Measurements from ENCODE around the gene SPRR4.

The SPRR4 gene, protein sequence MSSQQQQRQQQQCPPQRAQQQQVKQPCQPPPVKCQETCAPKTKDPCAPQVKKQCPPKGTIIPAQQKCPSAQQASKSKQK

DNA sequence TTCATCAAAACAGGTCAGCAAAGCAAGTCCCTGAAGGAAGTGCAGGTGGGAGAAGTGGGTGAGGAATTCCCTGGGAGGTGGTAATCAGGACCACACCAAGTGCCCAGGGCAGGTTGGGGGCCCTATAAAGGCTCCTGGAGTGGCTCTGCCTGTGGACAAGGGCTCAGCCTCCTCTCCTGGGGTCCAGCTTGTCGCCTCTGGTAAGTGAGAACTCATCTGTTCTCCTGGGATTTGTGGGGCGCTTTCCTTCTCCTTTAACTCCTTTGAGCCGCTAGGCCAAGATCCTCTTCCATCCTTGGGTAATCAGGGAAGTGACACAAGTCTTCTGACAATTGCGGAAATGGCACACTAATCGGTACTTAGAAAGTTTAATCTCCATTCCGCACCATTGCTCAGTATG is at the start of gene SPRR4:
SPRR4 (plus strand) TSS at position 154 of the 400 bp plus-strand sequence. CDS start 1,243 bp downstream, outside the sequence.
- no peak for DNase-seq

DNA sequence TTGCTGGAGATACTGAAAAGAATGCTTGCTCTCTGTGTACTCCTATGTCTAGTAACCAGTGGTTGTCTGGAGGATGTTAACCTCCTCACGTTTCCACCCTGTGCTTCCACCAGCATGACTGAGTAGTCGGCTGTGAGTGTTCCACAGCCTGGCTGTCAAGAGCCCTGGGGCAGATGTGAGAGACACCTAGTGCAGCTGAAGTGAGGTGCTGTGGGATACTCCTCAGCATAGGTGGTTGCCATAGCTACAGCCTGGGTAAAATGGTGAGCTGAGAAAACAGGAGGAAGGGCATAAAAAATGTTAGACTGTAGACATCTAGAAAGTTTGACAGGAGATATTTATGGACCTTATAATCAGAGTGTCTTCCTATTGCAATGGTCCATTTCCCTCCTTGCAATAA is 46.3 kb upstream of the SPRR4 start:
- no peak for DNase-seq

DNA sequence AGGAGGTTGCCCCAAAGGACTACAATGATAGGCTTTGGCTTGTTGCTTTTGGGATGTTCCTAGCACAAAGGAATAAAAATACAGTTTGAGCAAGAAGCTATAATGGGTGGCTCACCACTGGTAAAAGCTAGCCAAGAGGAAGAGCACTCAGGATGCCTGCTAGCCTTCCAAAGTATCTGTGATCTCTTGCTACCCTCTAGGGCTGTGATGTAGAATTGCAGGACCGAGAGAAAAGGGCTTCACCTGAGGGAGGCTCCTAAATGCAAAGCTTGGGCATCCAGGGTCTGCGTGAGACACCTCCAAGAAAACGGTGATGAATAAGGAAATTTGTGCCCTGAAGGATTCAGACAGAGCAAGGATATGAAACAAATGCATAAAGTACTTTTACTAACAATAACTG is 44.4 kb upstream of the SPRR4 start:
- no peak for DNase-seq

DNA sequence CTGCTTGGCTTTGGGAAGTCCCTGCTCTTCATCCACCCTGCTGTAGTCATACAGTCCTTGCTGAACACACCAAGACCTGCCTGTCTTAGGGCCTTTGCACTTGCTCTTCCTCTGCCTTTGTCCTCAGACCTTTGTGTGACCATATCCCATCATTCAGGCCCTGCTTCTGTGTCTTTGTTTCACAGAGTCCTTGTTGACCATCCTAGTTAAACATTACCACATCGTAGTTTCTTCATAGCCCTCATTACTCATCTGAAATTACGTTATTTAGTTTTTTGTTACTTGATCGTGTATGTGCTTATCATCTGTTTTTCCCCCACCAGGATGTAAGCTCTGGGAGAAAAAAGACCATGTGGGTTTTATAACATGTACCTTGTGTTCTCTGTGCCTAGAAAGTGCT is 41.8 kb upstream of the SPRR4 start:
- DNase-seq = no peak

DNA sequence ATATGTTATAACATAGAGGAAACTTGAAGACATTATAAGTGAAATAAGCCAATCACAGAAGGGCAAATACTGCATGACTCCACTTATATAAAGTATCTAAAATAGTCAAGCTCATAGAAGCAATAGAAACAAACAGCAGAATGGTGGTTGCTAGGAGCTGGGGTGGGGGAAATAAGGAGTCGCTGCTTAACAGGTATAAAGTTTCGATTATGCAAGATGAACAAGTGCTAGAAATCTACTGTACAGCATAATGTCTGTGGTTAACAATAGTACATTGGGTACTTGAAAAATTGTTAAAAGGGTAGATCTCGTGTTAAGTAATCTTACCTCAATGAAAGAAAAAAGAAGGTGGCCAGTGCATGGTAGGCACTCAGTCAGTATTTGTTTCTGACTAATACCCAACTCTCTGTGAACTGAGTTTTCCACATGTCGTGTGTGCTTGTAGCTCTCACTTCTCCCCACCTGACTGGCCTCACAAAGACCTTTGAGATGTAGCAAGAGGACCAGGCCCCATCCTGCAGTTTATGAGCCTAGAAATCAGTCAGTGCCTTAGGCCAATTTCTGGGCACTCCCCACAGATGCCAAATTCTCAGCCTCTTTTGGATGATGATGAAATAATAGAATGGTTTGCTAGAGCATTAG is 38.2 kb upstream of the SPRR4 start:
- DNase-seq = no peak

DNA sequence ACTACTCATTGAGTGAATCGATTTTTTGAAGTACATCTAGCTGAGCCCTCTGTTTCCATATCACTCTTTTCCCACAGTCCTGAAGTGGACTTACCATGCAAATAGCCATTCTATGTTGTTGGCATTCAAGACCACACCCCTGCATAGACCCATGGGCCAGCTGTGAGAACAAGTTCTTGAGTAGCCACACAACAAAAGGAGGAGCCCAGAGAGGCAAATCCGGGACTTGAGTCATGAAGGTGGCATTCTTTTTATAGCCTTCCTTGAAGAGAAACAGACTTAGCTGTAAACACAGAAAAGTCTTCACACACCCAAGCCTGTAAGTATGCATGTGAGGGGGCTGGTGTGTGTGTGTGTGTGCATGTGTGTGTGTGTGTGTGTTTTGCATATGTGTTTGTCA is 37.3 kb upstream of the SPRR4 start:
- DNase-seq = no peak

DNA sequence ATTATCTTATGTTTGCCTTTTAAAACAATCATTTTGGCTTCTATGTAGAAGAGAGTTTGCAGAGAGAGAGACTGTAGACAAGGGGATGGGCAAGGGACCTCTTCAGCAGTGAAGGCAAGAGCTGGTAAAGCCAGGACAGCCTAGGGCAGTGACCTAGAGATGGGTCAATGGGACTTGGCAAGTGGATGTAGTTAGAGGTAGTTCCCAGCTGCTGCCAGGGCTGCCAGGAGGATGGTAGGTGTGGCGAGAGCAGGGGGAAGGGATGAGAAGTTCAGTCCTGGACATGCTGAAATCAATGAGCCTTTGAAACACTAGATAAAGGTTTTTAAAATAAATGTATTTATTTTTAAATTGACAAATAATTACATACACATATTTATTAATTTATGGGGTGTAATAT is 29.8 kb upstream of the SPRR4 start:
- DNase-seq = no peak

DNA sequence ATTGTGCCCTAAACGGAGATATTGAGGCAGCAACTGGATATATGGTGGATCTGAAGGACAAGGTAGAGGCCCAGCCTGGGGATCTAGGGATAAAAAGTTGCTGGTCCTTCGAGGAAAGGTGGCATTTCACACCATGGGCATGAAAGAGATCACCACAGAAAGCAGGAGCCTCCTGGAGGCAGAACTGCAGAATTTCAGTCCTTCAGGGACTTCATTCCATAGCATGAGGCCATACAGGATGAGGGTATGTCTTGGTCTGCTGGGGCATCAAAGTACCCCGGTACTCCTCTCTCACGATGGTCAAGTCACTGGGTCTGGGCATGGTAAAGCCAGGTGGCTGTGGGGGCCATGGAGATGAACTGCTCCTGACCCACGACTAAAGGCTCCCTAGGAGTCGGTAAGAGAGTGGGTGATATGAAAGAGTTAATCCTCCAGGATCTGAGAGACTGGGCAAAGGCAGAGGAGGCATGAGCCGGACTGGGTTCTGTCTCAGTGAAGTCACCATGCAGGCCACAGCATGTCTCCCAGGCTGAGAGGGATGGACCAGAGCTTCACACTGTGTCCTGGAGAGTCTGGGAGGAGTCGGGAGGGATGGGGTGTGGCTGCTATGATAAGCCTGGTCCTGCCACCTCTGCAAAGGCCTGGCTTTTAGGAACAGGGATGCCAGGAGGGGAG is 29.3 kb upstream of the SPRR4 start:
- DNase-seq = no peak

DNA sequence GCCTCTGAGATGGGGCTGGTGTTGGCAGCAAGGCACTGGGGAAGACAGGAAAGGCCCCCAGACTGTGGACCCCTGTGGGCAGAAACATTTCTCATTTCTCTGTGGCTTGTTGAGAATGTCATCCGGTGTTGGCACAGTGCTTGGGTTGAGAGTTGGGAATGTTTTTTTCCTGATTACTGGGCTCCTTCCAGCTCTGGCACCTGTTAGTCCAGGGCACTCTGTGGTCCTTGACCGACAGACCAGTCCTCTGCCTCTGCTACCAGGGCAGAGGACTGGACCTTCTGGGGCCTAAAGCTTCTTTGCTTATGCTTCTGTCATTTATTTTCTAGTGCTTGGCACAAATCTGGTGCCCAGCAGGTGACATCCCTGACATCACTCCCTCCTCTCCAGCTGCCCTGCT is 28.3 kb upstream of the SPRR4 start:
- DNase-seq = no peak

DNA sequence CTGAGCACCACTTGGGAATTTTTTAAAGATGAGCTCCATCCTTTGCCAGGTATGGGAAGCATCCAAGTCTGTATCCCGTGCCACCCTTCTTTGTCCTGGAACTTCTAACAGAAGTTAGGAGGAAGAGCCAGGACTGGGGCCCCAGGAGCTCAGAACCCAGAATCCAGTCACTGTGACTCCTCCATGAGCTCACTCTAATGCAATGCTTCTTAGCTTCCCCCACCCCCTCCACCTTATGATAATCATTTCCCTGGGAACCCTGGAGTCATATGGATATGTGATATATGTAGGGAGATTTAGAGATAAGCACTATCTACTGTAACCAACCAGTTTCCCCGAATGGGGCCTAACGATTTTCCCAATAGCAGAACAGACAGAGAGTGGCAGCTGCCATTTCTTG is 24.2 kb upstream of the SPRR4 start:
- no peak for DNase-seq

DNA sequence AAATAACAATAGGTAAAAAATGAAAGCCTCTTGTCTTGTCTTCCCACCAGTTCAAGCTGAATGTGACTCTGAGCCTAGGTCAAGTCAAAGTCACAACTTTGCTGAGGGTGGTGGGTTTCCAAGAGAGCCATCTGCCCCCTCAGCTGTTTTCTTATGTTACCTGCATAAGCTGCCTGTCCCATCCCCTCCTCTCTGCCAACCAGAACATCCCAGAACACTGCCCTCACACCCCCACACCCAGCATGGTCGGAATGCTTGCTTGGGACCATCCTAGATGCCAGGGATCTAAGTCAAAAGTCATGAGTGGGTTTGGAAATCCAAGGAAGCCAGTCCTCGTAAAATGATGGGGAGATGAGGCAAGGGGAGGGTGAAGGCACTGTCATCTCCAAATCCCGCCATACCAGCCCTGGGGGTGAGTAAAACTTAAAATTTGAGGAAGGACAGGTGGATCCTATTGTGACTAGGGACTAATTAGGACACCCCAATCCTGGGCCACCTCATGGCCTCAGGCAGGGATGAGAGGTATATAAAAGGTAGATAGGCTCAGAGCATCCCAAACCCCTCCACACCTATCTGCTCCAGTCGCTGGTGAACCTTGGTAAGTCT is 23.7 kb upstream of the SPRR4 start, which contains the start of gene SPRR5:
SPRR5 (plus strand) TSS at position 556 of the 606 bp plus-strand sequence. CDS start 1,349 bp downstream, outside the sequence.
- DNase-seq = no peak

DNA sequence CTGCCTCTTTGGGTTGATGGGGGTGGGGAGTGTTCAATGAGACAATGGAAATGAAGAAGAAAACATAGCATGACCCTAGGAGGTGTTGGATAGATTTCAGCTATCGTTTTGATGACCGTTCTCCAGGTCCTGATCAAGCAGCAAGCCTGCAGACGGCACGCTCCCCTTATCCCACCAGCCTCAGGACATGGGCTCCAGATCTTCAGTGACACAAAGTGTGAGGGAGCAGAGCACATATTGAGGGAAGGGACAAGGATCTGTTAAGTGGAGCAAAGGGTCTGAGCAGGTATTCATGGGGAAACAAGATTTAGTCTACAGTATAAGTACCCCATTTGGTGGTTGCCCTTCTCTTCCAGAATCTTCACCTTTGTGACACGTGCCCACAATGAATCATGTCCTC is 18.7 kb upstream of the SPRR4 start:
- DNase-seq = no peak

DNA sequence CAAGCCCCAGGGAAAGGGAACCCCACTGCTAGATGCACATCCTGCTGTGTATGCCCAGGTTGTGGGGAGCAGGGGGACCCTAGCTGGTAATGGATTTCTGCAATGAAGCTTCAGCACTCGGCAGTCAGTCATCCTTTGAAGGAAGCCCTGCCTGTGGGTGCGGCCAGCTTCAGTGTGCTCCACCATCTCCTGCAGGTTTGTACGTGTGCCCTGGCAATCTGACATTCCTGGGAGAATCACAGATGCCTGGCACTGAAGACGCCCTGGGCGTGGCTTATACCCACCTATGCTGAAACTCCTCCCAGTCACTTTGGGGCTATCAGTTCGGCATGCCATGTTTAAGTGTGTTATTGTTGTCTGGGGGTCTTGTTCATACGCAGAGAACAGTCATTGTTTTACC is 16.7 kb upstream of the SPRR4 start:
- DNase-seq = no peak

DNA sequence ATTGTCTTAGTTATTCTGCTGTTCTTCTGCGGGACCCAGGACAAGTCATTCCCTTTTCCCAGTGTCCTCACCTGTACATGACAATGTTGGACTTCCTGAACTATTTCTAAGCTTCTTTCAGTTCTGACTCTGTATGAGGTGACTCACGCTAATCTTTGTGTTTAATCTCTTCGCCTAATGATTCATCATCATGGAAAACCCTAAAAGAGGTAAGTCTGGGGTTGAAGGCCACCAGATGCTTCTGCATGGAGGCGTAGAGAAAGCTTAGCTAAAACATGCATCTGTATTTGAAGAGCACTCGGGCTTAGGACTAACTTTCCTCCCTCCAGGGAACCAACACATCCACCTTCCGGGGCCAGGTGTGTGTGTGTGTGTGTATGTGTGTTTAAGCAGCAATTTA is 16.0 kb upstream of the SPRR4 start:
- DNase-seq = no peak

DNA sequence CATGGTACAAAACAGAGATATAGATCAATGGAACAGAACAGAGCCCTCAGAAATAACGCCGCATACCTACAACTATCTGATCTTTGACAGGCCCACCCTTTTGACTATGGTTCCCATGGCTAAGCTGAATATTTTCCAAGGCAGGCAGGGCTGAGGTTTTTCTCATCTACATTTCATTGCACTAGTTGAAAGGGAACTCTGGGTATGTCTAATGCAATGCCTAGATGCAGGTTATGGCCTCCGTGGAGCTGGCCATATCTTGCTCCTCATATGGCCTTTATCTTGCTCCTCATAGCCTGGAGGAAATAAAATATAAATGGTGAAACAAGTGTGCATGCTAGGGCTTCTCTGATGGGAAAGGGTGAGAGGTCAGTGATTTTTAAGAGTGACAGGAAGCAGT is 12.9 kb upstream of the SPRR4 start:
- DNase-seq = no peak

DNA sequence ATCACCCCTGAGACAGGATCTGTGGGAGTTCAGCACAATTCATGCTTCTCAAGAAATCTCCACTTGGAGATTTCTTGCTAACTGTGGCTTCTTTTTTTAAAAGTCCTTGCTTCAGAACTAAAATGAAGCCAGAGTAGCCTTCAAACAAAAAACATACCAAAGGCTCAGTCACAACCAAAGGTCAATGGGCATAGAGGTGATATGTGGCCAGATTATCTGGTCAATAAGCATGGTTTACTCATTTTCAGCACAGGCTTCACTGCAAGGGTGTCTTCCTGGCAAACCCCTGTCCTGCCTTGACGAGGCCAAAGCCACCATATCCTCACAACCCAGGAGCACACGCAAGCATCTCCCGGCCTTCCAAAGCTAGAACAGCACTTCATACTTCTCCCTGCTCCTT is 11.2 kb upstream of the SPRR4 start:
- no peak for DNase-seq

DNA sequence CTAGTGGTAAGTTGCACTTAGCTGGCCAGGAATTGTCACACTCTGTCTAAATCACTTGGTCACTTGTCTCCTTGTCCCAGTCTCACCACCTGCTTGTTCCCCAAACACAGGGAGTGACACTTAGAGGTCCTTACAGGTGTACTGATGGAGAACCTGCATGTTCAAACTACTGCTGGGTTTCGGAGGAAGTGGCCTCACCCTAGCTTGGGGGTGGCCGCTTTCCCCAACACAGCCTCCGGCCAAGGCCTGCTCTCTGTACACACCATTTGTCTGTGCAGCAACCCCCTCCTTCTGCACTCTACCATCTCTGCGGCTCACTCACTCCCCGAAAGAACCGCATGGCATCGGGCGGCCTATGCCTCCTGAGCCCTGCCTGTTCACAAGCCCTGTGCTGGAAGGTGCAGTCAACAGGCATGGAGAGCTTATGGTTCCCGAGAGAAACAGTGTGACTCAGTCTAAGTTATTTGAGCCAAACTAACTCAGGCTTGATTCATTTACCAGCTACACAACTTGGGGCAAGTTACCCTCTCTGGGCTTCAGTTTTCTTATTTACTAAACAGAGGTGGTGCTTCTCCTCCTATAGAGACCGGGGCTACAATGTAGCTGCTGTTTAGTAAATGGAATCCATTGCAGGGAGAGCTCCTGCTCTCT is 10.5 kb upstream of the SPRR4 start:
- DNase-seq = no peak

DNA sequence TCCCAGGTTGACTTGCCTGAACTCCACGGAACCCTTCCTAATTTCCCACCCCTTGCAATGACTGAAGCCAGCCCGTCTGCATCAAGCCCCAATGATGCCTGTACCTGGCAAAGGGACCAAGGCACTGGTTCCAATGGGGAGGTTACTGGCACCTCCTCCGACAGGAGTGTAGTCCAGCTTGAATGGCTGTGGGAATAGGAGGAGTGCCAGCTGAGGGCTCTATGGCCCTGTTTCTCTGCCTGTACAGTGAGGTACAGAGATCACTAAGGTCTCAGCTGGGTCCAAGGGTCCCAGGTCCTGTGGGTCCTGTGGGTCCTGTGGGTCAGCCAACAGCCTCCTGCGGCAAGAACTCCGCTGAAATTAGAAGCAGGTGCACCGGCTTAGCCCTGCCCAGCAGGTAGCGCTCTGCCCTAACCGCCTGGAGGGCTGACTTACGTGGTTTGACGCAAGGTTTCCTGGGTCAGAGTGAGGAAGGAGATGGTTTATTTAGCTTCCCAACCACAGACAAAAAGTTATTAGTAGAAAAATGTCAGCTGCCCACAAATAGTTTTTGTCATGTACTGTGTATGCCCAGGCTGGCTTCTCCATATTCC is 9.9 kb upstream of the SPRR4 start:
- no peak for DNase-seq

DNA sequence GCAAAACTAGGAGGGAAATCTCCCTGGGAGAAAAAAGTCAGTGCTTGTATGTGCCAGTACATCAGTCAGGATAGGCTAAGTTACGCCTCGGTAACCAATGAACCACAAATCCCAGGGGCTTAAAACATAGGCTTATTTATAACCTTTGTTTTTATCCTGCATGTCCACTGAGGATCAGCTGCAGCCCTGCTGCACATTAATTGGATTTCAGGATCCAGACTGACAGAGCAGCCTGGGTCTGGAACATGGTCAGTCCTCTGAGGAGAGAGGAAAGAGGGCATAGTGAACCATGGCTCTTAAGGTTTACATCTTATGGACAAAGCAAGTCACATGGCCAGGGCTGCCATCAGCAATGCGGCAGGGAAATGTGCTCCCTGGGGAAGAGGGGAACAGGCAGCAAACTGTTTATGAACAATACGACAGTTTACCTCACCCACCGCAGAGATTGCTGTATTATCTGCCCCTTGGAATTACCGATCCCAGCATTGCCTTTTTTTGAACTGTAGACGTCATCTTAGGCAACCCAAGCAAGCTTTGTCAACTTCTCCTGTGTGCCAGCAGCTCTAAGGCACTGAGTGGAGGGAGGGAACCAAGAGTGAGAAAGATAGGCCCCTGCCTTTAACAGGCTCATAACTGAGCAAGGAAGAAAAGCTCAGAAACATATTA is 9.1 kb upstream of the SPRR4 start:
- DNase-seq = no peak

DNA sequence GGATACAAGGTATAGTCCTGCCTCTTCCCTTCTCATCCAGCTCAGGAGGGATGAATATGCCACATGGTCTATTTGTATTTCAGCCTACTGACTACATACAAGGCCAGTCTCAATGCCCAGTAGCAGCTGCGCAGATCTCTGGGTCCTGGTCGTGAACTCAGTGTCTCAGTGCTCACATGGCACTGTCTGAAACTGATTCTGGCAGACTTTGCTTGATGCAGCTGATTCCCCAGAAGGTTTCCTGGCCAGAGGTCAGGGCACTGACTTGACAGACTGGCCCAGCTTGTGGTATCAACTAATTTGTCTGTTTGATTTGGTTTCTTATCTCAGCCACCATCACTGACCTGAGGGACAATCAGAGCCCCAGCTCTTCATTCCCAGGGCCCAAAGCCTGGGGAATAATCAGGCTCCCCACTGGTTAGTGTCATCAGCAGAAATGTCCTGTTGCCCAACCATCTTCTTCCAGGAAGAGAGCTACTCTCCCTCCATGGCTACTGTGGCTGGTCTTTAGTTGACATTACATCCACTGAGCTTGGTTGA is 7.5 kb upstream of the SPRR4 start:
- DNase-seq = no peak

DNA sequence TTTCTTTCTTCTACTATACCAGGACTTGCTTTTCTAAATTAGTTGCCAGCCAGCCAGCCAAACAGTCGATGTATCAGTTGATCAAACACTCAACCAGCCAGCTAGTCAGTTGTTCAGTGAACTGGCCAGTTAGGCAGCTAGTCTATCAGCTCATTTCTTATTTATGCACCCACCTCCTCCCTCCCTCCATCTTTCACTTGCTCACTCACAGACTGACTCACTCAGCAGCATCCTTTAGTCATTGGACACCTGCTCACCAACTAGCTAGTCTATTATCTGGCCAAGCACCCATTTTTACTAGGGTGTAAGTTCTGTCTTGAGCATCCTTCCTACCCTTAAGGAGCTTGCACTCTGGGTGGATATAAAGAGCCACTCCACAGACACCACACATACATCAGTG is 5.9 kb upstream of the SPRR4 start:
- DNase-seq = no peak

DNA sequence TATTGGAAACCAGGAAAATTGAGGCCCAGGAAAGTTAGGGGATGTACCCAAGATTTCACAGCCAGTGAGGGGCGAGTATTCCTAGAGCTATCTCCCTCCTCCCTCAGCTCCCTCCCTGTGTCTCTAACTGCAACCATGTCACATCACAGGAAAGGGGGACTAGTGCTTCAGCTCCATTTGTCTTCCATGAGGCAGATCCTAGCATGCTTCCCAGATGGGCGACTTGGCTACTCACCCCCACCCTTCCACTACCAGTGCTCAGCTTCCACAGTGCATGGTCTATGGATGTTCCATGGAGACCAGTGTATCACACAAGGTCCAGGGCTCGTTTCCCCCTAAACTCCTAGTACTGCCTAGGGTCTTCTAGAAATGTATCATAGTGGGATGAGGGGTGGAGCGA is 4.6 kb upstream of the SPRR4 start:
- DNase-seq = no peak

DNA sequence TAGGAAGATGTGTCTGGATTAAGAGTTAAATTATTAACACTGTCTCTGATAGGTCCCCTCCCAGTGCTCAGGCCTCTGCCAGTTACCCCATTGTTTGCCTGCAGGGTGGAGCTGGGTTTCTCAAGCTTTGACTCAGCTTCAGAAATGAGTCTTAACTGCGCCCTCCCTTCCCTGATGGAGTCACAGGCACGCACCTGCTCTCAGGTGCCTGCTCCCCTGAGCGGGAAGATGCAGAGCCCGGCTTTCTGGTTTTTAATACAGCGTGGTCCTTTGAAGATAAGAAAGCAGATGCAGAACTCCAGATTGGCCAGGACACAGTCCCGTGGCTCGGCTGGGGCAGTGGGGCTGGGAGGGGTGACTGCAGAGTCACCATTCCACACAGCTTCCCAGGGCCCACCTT is 3.2 kb upstream of the SPRR4 start:
- no peak for DNase-seq
